GM19395 (cell line): Measurements from ENCODE around the gene FAM174C.

Source experiments
- ATAC-seq: cut with Tn5 transposase; IDR thresholded peaks from one replicate; pipeline ENCODE4 v1.9.1; 2021; ENCODE audit warnings: mild to moderate bottlenecking, moderate library complexity; ENCODE audit not compliant: unreplicated experiment

The FAM174C gene

DNA sequence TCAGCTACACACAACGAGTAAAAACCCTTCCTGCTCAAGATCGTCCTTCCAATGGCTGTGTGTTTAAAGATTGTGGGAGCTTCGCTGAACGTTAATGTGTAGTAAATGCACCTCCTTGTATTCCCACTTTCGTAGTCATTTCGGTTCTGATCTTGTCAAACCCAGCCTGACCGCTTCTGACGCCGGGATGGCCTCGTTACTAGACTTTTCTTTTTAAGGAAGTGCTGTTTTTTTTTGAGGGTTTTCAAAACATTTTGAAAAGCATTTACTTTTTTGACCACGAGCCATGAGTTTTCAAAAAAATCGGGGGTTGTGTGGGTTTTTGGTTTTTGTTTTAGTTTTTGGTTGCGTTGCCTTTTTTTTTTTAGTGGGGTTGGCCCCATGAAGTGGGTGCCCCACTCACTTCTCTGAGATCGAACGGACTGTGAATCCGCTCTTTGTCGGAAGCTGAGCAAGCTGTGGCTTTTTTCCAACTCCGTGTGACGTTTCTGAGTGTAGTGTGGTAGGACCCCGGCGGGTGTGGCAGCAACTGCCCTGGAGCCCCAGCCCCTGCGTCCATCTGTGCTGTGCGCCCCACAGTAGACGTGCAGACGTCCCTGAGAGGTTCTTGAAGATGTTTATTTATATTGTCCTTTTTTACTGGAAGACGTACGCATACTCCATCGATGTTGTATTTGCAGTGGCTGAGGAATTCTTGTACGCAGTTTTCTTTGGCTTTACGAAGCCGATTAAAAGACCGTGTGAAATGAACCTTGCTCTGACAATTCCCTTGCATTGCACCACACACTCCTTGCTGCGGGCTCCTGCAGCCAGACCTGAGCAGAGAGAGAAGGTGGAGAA, 2.7 kb upstream of the FAM174C start:
- no peak for ATAC-seq

DNA sequence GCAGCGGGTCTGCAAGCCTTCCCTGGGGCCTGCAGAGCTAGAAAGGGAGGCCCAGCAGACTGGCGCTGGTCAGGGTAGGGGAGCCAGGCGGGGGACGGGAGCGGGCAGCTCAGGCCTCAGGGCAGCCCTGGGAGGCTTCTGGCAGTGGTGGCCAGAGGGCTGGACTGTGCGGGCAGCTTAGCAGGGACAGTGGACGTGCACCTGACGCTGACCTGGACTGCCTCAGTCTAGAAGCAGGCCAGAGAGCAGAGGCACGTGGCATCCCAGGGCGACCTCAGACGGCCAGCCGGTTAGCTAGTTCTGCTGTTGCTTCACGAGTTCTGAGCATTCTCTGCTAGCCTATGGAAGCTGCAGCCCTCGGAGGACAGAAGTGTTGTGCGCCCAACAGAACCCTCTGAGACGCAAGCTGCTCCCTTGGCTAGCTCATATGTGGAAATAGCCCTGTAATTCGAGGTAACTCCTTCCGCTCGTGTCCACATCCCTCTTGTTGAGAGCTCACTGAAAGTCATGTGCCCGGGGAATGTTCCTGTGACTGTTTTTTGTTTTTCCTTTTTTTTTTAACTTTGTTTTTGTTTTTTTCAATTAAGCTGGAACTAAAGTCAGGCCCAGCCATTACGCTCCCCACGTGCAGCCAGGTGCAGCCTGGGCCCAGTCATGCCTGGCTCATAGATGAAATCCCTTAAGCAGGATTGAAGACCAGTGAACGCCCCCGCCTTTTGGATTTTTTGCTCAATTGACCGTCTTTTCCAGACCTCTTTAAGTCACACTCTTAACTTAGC, 1.9 kb upstream of the FAM174C start:
- no peak for ATAC-seq

DNA sequence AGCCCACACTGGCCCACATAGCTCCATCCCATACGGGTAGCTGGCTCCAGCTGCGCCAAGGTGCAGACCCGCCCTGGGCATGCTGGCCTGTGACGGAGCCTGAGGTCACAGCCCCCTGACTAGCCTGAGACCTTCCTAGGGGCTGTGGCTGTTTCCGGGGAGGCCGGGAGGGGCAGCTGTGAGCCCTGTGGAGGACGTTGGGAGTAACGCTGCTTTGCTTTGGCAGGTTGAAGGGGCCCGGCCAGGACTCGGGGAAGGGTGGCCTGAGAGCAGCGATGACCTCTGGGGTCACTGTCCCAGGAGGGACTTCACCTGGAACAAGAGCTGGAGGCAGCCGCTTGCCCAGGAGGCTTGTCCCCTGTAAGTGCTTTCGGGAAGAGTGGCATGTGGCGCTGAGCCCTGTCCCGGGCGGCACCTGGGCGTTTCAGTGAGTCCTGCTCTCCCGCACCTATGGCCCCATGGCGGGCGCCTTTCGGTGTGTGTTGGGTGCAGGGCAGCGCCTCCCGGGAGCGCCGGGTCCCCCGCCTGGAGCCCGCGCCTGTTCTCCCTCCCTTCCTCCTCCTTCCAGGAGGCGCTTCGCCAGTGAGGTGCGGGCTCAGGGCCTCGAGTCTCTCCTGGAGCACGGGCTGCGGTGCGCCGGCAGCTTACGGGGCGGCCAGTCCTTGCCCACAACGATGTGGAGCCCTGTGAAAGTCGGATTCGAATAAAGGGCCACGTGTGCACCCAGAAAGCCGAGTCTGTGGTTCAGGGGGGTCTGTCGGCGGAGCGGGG, 1.1 kb upstream of the FAM174C start:
- no peak for ATAC-seq

DNA sequence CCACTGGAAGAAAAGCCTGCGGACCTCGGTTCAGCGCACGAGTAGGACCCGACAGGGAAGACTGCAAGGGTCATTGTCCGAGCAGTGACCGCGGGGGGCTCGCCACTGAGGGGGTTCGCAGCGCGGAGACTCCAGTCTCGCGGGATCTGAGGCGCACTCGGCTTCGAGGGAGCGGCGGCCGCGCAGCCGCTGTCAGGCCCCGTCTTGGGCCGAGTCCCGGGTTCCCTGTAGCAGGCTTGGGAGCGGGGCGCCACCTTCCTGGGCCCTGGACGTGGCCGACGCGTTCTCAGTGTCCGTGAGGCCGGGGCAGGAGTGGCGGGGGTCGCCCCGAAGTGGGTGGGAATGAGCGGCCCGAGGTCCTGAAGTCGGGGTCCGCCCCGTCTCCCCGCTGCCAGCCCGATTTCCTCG, 474 bp upstream of the FAM174C start:
- ATAC-seq: peak; percentile 5

DNA sequence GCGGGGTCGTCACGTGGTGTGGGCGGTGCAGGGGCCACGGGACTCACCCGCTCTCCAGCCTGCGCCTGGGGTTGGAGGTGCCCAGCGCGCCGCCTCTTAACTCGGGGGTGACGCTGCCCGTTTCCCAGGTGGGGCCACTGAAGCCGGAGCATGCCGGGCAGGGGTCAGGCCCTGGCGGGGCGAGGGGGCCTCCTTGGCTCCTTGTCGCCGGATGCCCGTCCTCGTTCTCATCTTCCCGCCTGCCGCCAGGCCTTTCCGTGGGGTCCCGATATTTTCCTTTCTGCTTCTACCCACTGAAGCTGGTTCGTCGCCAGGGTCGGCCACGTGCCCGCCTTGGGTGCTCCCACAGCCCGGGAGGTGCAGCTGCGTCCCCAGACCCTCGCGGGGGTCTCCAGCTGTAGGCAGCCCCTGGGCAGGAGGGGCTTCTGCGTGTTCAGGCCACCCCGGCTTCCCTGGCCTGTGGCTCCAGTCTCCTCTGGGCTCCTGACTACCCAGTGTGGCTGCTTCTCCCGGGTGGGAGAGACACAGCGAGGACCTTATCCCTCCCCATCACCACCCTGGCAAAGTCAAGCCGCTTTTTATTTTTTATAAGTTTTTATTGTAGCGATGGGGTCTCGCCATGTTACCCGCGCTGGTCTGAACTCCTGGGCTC, 772 bp downstream of the FAM174C start:
- no peak for ATAC-seq

DNA sequence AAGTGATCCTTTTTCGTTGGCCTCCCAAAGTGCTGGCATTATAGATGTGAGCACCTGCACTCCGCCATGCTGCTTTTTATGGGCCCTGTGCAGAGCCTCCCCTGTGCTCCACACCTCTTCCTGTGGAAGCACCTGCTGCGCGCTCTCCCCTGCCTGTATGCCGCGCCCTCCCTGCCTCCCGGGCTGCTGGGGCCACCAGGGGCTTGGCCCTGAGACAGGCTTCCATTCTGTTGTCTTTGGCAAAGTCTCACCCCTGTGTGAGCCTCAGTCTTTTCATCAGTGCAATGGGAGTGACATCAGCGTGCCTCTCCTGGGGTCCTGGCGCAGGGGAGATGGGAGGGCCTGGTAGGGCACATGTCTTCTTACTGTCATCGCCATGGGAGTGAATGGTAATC, 1.3 kb downstream of the FAM174C start:
- no peak for ATAC-seq

DNA sequence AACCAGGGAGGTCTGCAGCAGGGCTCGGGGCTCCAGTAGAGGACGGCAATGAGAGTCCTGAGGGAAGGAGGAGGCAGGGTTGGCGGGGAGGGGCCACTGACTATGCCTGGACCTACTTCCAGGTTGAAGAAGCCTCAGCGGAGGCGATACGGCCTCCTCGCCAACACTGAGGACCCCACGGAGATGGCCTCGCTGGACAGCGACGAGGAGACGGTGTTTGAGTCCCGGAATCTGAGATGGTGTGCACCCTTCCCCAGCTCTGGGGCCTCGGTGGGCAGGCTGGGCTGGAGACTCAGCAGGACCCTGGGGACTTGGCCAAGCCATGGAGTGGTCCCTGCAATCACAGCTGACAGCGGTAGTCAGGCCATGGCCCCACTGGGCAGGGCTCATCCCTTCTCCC, 1.7 kb downstream of the FAM174C start:
- no peak for ATAC-seq

DNA sequence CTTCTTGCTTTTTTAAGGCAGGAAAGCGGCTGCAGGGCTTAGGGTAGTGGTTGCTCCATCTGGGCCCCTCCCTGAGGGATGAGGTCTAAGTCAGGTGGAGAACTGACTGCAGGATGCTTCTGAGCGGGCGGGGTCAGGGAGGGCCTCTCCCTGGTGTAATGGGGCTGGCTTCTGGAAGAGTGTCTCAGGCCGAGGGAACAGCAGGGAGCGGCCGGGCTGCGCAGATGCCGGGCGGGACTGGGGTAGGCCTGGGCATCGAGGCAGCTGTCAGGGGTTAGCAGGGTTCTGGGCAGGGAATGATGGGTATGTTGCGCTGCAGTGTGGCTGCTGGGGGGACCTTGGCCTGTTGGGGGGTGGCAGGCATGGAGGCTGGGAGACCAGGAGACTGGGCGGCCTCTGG, 2.7 kb downstream of the FAM174C start:
- ATAC-seq: no peak

DNA sequence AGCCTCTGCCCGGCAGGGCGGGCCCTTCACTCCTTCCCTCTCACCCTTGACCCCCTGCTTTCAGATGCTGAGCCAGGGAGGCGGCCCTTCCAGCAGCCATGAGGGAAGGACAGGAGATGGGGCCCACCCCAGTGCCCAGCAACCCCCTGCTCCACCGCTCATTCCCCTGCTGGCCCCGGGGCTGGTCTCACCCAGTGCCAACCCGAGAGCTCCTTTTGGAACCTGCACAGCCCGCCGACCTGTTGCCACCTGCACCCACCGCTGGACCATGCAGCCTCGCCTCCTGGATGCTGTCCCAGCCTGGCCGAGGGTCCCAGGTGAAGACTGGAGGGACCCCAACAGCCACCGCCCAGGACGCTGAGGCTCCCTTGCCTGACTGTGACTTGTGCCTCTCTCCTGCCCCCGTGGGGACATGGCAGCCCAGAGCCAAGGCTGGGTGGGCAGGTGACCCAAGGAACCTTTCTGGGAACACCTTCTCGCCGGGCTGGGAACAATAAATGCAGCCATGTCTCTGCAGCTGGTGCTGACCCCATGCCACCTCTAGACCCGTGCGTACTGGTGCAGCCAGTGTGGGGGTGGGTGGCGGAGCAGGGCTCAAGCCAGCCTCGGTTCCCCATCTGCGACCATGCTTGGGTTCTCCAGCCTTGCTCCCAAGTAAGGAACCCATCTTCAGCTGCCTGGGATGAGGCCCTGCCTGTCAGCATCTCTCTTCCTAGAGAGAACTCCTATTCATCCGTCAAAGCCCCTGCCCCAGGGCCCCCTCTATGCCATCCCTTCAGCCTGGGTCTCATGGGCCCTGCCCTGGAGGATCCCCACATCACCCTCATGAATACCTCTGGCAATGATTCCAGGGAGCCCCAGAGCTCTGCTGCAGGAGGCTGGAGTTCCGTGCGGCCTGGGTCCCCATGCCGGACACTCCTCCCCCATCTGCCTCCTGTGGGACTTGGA, 3.7 kb downstream of the FAM174C start:
- ATAC-seq: no peak

DNA sequence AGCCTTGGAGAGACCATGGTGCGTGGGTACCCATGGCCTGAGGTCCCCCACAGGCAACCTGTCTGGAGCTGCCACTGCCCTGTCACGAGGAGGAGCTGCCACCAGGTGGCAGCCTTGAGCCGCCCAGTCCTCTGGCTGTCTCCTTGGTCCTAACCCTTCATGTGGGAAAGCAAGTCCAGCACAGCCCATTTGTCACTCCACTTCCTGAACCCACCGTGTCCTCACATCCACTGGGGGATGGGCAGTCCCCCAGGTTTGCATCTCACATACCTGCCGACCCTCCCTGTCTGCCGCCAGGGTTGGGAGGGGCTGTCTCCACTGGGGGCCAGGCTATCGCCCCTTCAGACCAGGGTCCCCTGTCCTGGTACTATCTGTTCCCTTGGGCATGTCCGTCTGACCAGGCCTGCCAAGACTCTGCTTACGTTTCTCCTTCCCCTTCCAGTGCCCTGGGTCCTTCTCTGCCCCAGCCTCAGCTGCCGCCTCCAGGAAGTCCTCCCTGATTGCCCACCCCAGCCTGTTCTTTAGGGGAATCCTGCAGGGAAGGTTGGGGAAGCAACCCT, 4.5 kb downstream of the FAM174C start:
- no peak for ATAC-seq

DNA sequence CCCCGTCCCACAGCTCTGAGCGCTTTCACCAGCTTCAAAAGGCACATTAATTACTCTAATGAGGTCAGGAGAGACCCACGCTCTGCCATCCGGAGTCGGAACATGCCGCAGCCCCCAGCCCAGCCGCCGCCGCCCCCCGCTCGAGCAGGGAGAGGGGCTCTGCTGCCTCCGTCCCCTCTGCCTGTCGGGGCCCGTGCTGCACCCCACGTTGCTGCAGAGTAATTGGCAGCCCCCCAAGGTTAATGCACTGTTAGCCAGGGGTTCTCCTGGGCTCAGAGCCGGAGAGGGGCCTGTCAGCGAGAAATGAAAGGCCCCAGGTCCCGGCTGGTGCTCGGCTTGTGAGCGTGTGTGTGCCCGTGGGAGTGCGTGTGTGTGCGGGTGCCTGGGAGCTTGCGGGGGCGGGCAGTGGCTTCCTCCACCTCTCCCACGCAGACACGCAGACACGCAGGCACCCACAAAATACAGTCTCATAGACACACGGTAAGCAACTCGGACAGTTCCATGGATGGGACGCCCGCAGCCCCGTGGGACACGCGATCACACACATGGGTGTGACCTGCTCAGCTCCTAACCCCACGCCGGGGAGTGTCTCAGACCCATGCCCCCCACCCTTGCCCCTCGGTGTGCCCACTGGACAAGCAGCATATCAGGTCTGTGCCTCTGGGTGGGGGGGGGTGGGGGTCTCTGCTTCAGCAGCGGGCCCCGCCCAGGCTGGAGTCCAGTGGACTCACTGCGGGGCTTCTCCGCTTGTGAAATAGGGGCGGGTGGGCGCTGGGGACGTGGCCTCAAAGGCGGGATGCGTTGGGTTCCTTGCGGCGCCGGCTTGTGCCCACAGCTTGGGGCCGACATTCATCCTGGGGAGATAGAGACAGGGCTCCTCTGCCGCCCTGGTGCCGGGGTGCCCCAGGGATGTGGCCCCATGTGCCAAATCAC, 5.6 kb downstream of the FAM174C start:
- ATAC-seq: no peak

DNA sequence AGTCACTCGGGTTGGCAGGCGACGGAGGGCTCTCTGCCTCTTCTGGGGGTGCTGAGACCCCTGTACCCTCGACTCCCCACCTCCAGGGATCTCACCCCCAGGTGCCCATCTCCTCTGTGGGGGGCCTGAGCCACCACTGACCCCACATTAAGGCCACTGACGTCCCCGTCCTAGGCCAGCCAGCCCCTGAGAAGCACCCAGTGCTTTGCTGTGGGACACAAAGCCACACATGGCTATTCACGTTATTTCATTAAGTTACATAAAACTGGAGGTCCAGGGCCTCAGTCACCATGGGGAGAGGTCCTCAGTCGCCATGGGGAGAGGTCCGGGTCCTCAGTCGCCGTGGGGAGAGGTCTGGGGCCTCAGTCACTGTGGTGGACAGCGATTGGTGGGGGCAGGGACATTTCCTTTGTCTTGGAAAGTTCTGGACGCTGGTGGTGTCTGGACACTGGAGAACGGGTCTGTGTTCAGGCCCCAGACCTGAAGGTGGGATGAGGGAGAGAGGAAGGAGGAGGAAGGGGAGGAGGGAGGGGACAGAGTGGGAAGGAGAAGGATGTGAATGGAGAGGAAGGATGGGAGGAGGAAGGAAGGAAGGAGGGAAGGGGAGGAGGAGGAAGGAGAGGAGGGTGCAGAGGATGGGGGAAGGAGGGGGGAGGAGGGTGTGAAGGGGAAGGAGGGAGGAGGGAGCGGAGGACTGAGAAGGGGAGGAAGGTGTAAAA, 6.4 kb downstream of the FAM174C start:
- no peak for ATAC-seq

DNA sequence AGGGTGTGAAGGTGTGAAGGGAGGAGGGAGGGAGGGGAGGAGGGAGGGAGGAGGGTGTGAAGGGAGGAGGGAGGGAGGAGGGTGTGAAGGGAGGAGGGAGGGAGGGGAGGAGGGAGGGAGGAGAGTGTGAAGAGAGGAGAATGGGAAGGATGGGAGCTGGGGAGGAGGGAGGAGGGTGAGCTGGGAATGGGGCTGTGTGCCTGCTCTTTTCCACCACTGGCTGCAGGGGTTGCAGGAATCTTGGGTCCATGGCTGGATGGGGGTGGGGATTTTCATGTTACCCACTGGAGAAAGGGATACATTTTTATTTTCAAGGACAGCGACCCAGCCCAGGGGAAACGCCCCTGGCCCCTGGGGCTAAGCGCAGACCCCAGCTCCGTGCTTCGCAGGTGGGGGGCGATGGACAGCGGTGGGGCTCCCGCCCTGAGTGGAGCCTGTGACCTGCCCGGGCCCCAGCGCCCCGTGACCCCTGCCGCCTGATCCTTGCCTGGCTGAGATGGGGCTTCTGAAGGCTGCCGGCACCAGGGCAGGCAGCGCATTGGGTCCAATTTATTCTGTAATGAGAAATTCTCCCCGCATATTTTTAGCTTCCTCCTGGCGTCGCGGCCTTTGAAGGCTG, 7.4 kb downstream of the FAM174C start:
- ATAC-seq: no peak

DNA sequence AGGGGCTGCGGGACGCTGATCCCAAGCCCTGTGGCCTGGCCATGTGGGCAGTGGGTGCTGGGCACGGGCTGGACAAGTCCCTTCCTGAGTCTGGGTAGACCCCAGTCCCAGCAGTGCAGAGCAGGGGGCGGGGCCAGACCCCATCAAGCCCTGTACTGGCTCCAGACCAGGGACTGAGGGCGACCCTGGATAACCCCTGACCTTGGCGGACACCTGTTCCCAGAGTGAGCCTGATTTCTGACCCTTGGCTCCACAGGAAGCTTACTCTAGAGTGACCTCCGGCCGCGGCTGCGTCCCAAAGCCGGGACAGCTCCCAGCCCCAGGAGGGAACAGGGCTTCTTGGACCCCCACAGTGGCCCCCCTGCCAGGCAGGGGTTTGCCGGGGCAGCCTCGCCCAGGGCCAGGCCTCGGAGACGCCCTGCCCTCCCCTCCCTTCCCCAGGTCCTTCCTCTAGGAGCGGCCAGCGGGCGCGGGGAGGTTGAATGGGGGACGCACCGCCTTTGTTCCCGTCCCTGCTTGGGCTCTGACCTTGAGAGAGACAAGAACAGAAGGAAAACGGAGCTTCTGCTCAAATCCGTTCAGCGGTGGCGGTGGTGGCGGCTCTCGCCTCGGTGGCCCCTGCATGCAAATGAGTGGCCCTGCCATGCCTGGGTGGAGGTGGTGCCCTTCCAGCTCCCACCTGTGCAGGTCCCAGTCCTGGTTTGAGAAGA, 8.0 kb downstream of the FAM174C start:
- ATAC-seq: no peak

DNA sequence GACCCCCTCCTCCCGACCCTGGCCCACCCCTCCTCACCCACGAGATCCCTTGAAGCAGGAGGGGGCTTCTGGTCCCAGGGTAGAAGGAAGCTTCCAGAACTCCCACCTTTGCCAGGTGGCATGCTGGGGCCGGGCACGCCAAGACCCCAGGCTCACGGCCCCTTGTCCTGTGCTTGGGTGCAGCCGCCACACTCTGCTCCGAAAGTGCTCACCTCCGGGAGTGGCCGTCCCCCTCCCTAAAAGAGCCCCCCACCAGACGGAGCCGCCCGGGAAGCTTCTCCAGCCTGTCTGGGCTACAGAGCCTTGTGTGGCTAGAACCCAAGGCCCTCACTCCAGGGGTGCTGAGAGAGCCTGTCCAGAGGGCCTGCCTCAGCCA, 8.6 kb downstream of the FAM174C start:
- no peak for ATAC-seq

DNA sequence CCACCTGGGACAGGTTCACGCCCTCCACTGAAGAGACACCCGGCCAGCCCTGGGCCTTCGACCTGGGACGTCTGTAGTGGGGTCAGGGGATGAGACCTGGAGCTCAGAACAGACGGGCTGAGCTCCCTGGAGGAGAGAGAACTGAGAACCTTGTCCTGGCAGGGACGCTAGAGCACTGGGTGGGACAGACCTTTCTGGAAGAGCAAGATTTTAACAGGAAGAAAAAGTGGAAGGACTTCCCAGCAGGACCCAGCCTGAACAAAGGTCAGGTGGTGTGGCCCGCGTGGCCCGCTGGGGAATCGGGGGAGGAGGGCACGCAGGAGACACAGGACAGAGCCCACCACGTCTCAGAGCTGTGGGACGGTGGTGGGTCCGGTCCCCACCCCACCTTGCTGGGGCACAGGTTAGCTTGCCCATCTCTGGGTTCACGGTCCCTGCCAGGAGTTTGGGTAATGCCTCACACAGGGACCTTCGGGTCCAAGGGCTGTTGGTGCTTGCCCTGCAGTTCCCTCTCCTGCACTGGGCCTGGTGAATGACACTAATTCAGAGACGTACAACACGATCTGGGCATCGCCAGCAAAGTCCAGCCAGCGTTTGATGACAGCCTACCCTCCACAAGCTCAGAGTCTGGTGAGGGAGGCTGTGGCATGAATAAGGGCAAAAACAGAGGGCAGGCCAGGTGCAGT, 9.1 kb downstream of the FAM174C start:
- no peak for ATAC-seq
